Prostate gland (tissue), 2 donors: Measurements from ENCODE around the gene ZNF446. TPM values are rescaled to one million over a fixed set of nuclear protein-coding genes. Genes with fewer than 3 reads are reported as not detected.

Experiments used
- DNase-seq: peaks from one replicate; pipeline ENCODE4 v3.0.0-alpha.2; 2019; ENCODE audit warnings: low spot score
- H3K27ac ChIP-seq, 2 donors: fragments of 200-600 bp; sonication (generic); 2 replicates each; pipeline ENCODE4 v1.5.1; 2017 to 2019
- H3K27me3 ChIP-seq: fragments of 200-600 bp; sonication (generic); replicated peaks from 2 replicates; pipeline ENCODE4 v1.5.1; 2019; ENCODE audit not compliant: insufficient read depth
- H3K36me3 ChIP-seq, 2 donors: fragments of 200-600 bp; sonication (generic); 1 replicate in 1 of 2; 2 replicates in 1 of 2; pipeline versions ENCODE4 v1.5.1 to v1.8.1; 2017 to 2019
- H3K4me1 ChIP-seq: fragments of 200-600 bp; sonication (generic); replicated peaks from 2 replicates; pipeline ENCODE4 v1.5.1; 2019
- H3K4me3 ChIP-seq, 2 donors: fragments of 200-600 bp; sonication (generic); 2 replicates each; pipeline ENCODE4 v1.5.1; 2017 to 2019
- H3K9me3 ChIP-seq: fragments of 200-600 bp; sonication (generic); 2 replicates; pipeline ENCODE4 v1.5.1; 2017
- CTCF ChIP-seq, 4 experiments: fragments of 200-600 bp in 2 of 4; fragments of 450-650 bp in 2 of 4; sonication (generic) in 2 of 4; IDR thresholded peaks; 1 replicate in 3 of 4; 2 replicates in 1 of 4; pipeline ENCODE4 v1.5.1; 2016 to 2019; ENCODE audit warnings: antibody characterized with exemption in 4 of 4, mild to moderate bottlenecking in 2 of 4, moderate library complexity in 2 of 4
- POLR2A ChIP-seq: fragments of 450-650 bp; IDR thresholded peaks from one replicate; pipeline ENCODE4 v1.6.1; 2016; ENCODE audit warnings: antibody characterized with exemption, mild to moderate bottlenecking
- POLR2AphosphoS5 ChIP-seq: sonication (generic); formaldehyde crosslinking; IDR thresholded peaks from one replicate; pipeline ENCODE4 v1.6.1; 2017; ENCODE audit warnings: antibody characterized with exemption
- WGBS: methylation state at CpG from one replicate; pipeline ENCODE4 v1.1.5; 2018; 5-methylcytosine and 5-hydroxymethylcytosine counted together
- intact Hi-C: fragments of 100-400 bp; cut with DNase I; formaldehyde crosslinking; loops from one replicate; pipeline ENCODE4 v1.14.2; 2022
- total RNA-seq, 2 donors: library from RNA; depleted of rRNA; stranded (reverse); fragments of >200 nt; gene quantifications; one replicate each; pipeline ENCODE4 v1.1.0, GENCODE V29; 2016

The ZNF446 gene
- total RNA-seq, 2 donors from 2014 or later = 37.8 to 38.0 TPM

- no peaks in the 10 kb centered on the region for H3K27me3 ChIP-seq
- WGBS = 91% methylated on average over 25 of the region's 25 CpGs
- H3K36me3 ChIP-seq = peaks cover 0 to 15% of the 10 kb centered on the region in 2 donors
- no peak for TF ChIP-seq POLR2AphosphoS5
- TF ChIP-seq CTCF (IDR thresholded peaks at IDR 0.05) = no peak
- TF ChIP-seq POLR2A = no peak
- no peak overlapping the region for H3K4me3 ChIP-seq
- intact Hi-C loops = no loop called here
- H3K27ac ChIP-seq = no peak overlapping the region
- DNase-seq = no peak
- peaks cover 10% of the 10 kb centered on the region for H3K4me1 ChIP-seq
- H3K9me3 ChIP-seq = no peaks in the 10 kb centered on the region
These were observed 40.2 kb downstream of the ZNF446 start for GRCh38 chr19:58516246-58516836.

GRCh38 chr19:58516964-58517833, 41.0 kb downstream of the ZNF446 start:
- no peak overlapping the region for H3K4me3 ChIP-seq
- no peak for DNase-seq
- H3K9me3 ChIP-seq = no peaks in the 10 kb centered on the region
- WGBS = 91% methylated on average over 65 of the region's 65 CpGs
- intact Hi-C loops = no loop called here
- TF ChIP-seq POLR2AphosphoS5 (no peak), CTCF (IDR thresholded peaks at IDR 0.05) (no peak), POLR2A (no peak)
- no peak overlapping the region for H3K27ac ChIP-seq
- H3K27me3 ChIP-seq = no peaks in the 10 kb centered on the region
- H3K4me1 ChIP-seq = peaks cover 10% of the 10 kb centered on the region
- H3K36me3 ChIP-seq = peaks cover 0 to 15% of the 10 kb centered on the region in 2 donors

GRCh38 chr19:58518256-58519086, 42.3 kb downstream of the ZNF446 start:
- Histone ChIP-seq H3K36me3 (peaks cover 0 to 15% of the 10 kb centered on the region in 2 donors), H3K27ac (peak overlapping the region; percentile 94 to 97), H3K9me3 (no peaks in the 10 kb centered on the region), H3K27me3 (no peaks in the 10 kb centered on the region), H3K4me3 (peak overlapping the region; percentile 82), H3K4me1 (peaks cover 10% of the 10 kb centered on the region)
- intact Hi-C loops = loop anchor here (1.0 kb wide), 1 partner anchor 26 kb away; the partner anchor contains the start of gene TRIM28
- WGBS = 5% methylated on average over 22 of the region's 22 CpGs
- TF ChIP-seq CTCF (IDR thresholded peaks at IDR 0.05) = no peak
- no peak for TF ChIP-seq POLR2A
- no peak for TF ChIP-seq POLR2AphosphoS5
- DNase-seq = no peak

- intact Hi-C loops = loop anchor here (1.0 kb wide), 1 partner anchor 25 kb away; the partner anchor contains the start of gene TRIM28
- TF ChIP-seq CTCF (IDR thresholded peaks at IDR 0.05) = peak in 2 of 4 experiments; percentile 70 to 79
- TF ChIP-seq POLR2A = no peak
- Histone ChIP-seq H3K9me3 (no peaks in the 10 kb centered on the region), H3K27ac (peak overlapping the region; percentile 94 to 97), H3K36me3 (peaks cover 0 to 15% of the 10 kb centered on the region in 2 donors), H3K4me3 (peak overlapping the region; percentile 82), H3K4me1 (peaks cover 10% of the 10 kb centered on the region), H3K27me3 (no peaks in the 10 kb centered on the region)
- peak; percentile 37 for DNase-seq
- 2% methylated on average over 14 of the region's 14 CpGs for WGBS
These were observed 42.9 kb downstream of the ZNF446 start for GRCh38 chr19:58519087-58519354.
